Measurements from ENCODE around the gene VAV2.
"Not testable (repeated sequence)": the region's sequence is repeated elsewhere in the genome, so short reads cannot be mapped to it uniquely, and the experiment has no call there.

DNA sequence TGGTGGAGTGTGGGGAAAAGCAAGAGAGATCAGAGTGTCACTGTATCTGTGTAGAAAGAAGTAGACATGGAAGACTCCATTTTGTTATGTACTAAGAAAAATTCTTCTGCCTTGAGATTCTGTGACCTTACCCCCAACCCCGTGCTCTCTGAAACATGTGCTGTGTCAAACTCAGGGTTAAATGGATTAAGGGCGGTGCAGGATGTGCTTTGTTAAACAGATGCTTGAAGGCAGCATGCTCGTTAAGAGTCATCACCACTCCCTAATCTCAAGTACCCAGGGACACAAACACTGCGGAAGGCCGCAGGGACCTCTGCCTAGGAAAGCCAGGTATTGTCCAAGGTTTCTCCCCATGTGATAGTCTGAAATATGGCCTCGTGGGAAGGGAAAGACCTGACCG, 34.4 kb downstream of the VAV2 start:
- TF ChIP-seq, protein P1, sequence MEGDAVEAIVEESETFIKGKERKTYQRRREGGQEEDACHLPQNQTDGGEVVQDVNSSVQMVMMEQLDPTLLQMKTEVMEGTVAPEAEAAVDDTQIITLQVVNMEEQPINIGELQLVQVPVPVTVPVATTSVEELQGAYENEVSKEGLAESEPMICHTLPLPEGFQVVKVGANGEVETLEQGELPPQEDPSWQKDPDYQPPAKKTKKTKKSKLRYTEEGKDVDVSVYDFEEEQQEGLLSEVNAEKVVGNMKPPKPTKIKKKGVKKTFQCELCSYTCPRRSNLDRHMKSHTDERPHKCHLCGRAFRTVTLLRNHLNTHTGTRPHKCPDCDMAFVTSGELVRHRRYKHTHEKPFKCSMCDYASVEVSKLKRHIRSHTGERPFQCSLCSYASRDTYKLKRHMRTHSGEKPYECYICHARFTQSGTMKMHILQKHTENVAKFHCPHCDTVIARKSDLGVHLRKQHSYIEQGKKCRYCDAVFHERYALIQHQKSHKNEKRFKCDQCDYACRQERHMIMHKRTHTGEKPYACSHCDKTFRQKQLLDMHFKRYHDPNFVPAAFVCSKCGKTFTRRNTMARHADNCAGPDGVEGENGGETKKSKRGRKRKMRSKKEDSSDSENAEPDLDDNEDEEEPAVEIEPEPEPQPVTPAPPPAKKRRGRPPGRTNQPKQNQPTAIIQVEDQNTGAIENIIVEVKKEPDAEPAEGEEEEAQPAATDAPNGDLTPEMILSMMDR (IDR thresholded peaks at IDR 0.05), result not testable (repeated sequence)
- TF ChIP-seq EP300 (IDR thresholded peaks at IDR 0.05), result not testable (repeated sequence)

All from tibial nerve (tissue), 4 donors.